ENCODE data around the gene SMC4. TPM values are rescaled to one million over a fixed set of nuclear protein-coding genes. Genes with fewer than 3 reads are reported as not detected.
"Not testable (repeated sequence)": the region's sequence is repeated elsewhere in the genome, so short reads cannot be mapped to it uniquely, and the experiment has no call there.

The SMC4 gene
- total RNA-seq, 1 donor from 2014 or later, result 68.8 TPM

DNA sequence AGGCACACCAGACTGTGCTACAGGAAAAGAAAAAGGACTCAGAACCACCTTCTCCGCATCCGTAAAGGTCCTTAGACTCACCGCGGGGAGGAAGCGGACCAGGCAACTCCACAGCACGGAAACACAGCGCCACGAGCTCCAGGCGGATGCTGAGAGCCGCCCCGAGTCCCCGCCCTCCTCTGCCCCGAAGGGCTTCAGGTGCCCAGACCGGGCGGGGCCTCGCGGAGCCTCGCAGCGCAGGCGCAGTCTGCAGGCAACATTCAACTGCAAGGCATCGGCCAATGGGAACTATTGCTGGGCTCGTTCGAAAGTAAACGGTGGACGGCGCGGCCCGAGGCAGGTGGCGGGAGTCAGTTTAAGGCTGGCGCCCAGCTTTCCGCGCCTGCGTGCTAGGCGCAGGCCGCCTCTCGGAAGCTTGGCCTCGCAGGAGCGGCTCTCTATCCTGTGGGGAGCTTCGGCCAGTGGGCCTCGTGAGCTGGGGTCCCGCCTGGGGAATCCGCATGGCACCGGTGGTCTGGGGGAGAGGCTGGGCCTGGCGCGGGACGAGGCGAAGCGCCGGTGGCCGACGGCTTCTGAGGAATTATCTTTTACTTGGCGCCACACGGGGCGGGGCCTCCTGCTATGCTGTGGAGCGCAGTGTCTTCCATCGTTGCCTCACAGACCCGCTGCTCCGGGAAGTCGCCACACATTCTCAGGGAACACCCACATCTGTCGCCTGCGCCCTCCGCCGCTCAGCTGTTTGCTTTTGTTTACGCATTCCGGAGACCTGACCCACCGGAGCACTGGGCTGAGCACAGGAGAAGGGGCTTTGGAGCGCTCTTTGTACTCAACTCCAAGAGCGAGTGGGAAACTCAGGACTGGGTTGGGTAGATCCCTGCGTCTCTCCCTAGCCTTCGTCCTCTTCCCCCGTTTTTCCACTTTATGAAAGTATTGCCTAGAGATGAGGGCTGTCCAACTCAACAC, 50.5 kb downstream of the SMC4 start, which contains the start of gene TRIM59:
TSS of gene TRIM59 (minus strand) at position 151 of the 963 bp plus-strand sequence. CDS start 10,603 bp downstream, outside the sequence.
- no peaks in the 10 kb centered on the region for H3K27me3 Mint-ChIP-seq (ENCODE audit: unreplicated experiment)
- peak within 1 kb of the TSS; percentile 96 for H3K4me3 Mint-ChIP-seq (ENCODE audit: unreplicated experiment)
- peak; percentile 99 for DNase-seq (ENCODE audit: extremely low spot score, unreplicated experiment)
- H3K9me3 Mint-ChIP-seq (ENCODE audit: unreplicated experiment), result no peaks in the 10 kb centered on the region
- peaks cover 51% of the 10 kb centered on the region for H3K4me1 Mint-ChIP-seq (ENCODE audit: unreplicated experiment)
- TF ChIP-seq, protein P1, sequence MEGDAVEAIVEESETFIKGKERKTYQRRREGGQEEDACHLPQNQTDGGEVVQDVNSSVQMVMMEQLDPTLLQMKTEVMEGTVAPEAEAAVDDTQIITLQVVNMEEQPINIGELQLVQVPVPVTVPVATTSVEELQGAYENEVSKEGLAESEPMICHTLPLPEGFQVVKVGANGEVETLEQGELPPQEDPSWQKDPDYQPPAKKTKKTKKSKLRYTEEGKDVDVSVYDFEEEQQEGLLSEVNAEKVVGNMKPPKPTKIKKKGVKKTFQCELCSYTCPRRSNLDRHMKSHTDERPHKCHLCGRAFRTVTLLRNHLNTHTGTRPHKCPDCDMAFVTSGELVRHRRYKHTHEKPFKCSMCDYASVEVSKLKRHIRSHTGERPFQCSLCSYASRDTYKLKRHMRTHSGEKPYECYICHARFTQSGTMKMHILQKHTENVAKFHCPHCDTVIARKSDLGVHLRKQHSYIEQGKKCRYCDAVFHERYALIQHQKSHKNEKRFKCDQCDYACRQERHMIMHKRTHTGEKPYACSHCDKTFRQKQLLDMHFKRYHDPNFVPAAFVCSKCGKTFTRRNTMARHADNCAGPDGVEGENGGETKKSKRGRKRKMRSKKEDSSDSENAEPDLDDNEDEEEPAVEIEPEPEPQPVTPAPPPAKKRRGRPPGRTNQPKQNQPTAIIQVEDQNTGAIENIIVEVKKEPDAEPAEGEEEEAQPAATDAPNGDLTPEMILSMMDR (IDR thresholded peaks at IDR 0.05), result peak; percentile 9
- peak within 1 kb of the TSS; percentile 99 for H3K27ac Mint-ChIP-seq (ENCODE audit: unreplicated experiment)
- peaks cover 7% of the 10 kb centered on the region for H3K36me3 Mint-ChIP-seq (ENCODE audit: unreplicated experiment)

DNA sequence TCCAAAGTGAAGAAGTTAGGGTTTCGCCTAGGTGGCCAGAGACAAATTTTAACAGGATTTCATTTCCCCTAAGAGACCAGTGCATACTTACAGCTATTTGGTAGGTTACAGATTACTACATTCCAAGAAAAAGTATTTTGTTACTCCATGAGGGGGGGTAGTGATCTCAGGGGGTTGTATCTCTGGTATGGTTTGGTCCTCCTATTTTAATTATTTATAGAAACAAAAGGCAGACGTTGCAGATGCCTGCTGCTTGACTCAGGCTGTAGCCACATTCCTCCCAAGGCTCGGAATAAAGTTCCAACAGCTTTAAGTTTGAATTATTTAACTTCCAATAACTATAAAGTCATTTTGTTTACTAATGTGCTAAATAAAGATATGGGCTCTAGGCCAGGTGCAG, 51.4 kb downstream of the SMC4 start:
- Mint-ChIP-seq H3K27me3 (ENCODE audit: unreplicated experiment) (no peaks in the 10 kb centered on the region), H3K27ac (ENCODE audit: unreplicated experiment) (peak overlapping the region; percentile 99), H3K36me3 (ENCODE audit: unreplicated experiment) (peaks cover 7% of the 10 kb centered on the region), H3K4me3 (ENCODE audit: unreplicated experiment) (peak overlapping the region; percentile 96), H3K4me1 (ENCODE audit: unreplicated experiment) (peaks cover 44% of the 10 kb centered on the region), H3K9me3 (ENCODE audit: unreplicated experiment) (no peaks in the 10 kb centered on the region)
- DNase-seq (ENCODE audit: extremely low spot score, unreplicated experiment), result no peak
- TF ChIP-seq, protein P1 (IDR thresholded peaks at IDR 0.05), result peak; percentile 14

DNA sequence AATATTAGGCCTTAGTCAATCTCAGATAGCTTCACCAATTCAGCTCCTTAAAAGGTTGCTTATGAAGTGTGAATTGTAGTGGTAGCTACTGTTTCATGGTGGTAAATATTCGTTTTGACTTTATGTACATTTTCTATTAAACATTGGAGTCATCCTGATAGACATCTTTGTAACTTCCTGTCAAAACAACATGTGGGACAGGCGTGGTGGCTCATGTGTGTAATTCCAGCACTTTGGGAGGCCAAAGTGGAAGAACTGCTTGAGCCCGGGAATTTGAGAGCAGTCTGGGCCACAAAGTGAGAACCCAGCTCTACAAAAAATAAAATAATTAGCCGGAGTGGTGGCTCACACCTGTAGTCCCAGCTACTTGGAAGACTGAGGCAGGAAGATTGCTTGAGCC, 52.2 kb downstream of the SMC4 start:
- peaks cover 2% of the 10 kb centered on the region for H3K36me3 Mint-ChIP-seq (ENCODE audit: unreplicated experiment)
- no peaks in the 10 kb centered on the region for H3K27me3 Mint-ChIP-seq (ENCODE audit: unreplicated experiment)
- DNase-seq (ENCODE audit: extremely low spot score, unreplicated experiment), result no peak
- H3K4me1 Mint-ChIP-seq (ENCODE audit: unreplicated experiment), result peaks cover 39% of the 10 kb centered on the region
- TF ChIP-seq, protein P1 (IDR thresholded peaks at IDR 0.05), result no peak
- H3K27ac Mint-ChIP-seq (ENCODE audit: unreplicated experiment), result no peak overlapping the region
- no peaks in the 10 kb centered on the region for H3K9me3 Mint-ChIP-seq (ENCODE audit: unreplicated experiment)
- no peak overlapping the region for H3K4me3 Mint-ChIP-seq (ENCODE audit: unreplicated experiment)

DNA sequence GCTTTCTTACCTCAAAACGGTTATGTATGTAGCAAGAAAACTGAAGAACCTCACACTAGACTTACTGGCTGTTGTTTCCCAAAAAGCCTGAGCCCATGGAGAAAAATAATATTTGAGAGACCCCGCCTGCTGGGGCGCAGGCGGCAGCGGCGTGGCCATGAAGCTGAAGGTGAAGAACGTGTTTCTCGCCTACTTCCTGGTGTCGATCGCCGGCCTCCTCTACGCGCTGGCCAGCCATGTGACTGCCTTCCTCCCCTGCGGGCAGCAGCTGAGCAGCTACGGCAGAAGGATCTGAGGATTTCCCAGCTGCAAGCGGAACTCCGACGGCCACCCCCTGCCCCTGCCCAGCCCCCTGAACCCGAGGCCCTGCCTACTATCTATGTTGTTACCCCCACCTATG, 52.8 kb downstream of the SMC4 start:
- H3K9me3 Mint-ChIP-seq (ENCODE audit: unreplicated experiment); H3K4me3 Mint-ChIP-seq (ENCODE audit: unreplicated experiment): not testable (repeated sequence)

DNA sequence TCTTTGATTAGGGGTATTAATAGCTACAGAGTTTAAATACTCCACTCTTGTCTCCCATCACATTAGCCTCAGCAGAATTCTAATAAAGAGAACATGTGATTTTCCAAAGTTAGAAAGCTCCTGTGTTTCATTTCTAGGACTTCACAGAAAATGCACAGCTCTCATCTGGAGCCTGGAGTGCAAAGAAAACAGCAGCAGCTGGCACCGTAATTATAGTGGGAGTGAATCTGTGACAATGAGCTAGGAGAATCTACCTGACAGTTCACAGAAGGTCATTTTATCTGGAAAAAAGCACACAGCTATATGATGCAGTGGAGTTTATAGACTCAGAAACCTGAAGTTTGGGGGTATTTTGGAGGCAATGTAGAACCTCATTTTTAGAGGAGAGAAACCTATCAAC, 55.5 kb downstream of the SMC4 start:
- TF ChIP-seq, protein P1 (IDR thresholded peaks at IDR 0.05), result no peak
- Mint-ChIP-seq H3K9me3 (ENCODE audit: unreplicated experiment) (no peaks in the 10 kb centered on the region), H3K27me3 (ENCODE audit: unreplicated experiment) (peaks cover 6% of the 10 kb centered on the region), H3K4me1 (ENCODE audit: unreplicated experiment) (peaks cover 19% of the 10 kb centered on the region), H3K4me3 (ENCODE audit: unreplicated experiment) (no peak overlapping the region), H3K36me3 (ENCODE audit: unreplicated experiment) (no peaks in the 10 kb centered on the region), H3K27ac (ENCODE audit: unreplicated experiment) (no peak overlapping the region)
- no peak for DNase-seq (ENCODE audit: extremely low spot score, unreplicated experiment)

More for the DNA sequence above, 52.8 kb downstream of the SMC4 start:
- H3K4me1 Mint-ChIP-seq (ENCODE audit: unreplicated experiment), result peaks cover 33% of the 10 kb centered on the region
- not testable (repeated sequence) for H3K27ac Mint-ChIP-seq (ENCODE audit: unreplicated experiment); H3K36me3 Mint-ChIP-seq (ENCODE audit: unreplicated experiment); DNase-seq (ENCODE audit: extremely low spot score, unreplicated experiment); H3K27me3 Mint-ChIP-seq (ENCODE audit: unreplicated experiment)
